Left lung (tissue), 10 donors: ENCODE data around the gene MTA1. TPM values are rescaled to one million over a fixed set of nuclear protein-coding genes. Genes with fewer than 3 reads are reported as not detected.

Source experiments
- ATAC-seq: fragments of 200-7000 bp; cut with Tn5 transposase; one replicate; pipeline ENCODE4 v1.9.1; 2020; ENCODE audit warnings: moderate library complexity
- DNase-seq, 4 donors: peaks; one replicate each; pipeline ENCODE4 v3.0.0-alpha.2; 2013 to 2020
- H3K27ac ChIP-seq, 2 donors: fragments of 200-600 bp; sonication (generic) in 1 of 2; one replicate each; pipeline versions ENCODE4 v1.5.0 to v1.8.0; 2020 to 2021
- H3K27me3 ChIP-seq, 2 donors: fragments of 200-600 bp; sonication (generic) in 1 of 2; one replicate each; pipeline versions ENCODE4 v1.5.0 to v1.8.0; 2020 to 2021
- H3K36me3 ChIP-seq, 2 donors: fragments of 200-600 bp; sonication (generic) in 1 of 2; one replicate each; pipeline versions ENCODE4 v1.5.0 to v1.8.0; 2020 to 2021
- H3K4me1 ChIP-seq, 2 donors: fragments of 200-600 bp; one replicate each; pipeline ENCODE4 v1.8.0; 2021
- H3K4me3 ChIP-seq, 2 donors: fragments of 200-600 bp; sonication (generic) in 1 of 2; one replicate each; pipeline versions ENCODE4 v1.5.0 to v1.8.0; 2020 to 2021; ENCODE audit warnings: mild to moderate bottlenecking in 1 of 2
- H3K9me3 ChIP-seq, 2 donors: fragments of 200-600 bp; sonication (generic) in 1 of 2; one replicate each; pipeline versions ENCODE4 v1.5.0 to v1.8.0; 2020 to 2021
- CTCF ChIP-seq, 2 donors: fragments of 200-600 bp; sonication (generic) in 1 of 2; IDR thresholded peaks; one replicate each; pipeline versions ENCODE4 v1.5.0 to v1.8.0; 2021; ENCODE audit warnings: antibody characterized with exemption in 2 of 2
- intact Hi-C, 2 donors: fragments of 100-400 bp; cut with DNase I; formaldehyde crosslinking; loops; one replicate each; pipeline versions ENCODE4 v1.11.2 to v1.14.2; 2022
- polyA plus RNA-seq, 6 donors: library from polyadenylated mRNA; unstranded; fragments of 120-200 nt; gene quantifications; one replicate each; pipeline ENCODE4 v1.2.1, GENCODE V29; 2013; ENCODE audit not compliant: insufficient read length in 6 of 6
- total RNA-seq, 2 donors: library from RNA; stranded (reverse); fragmentation: NEBNext Ultra II Directional; extraction: Animal tissue kit (Norgen Biotek cat#: 25700); gene quantifications; one replicate each; pipeline ENCODE4 v1.2.1, GENCODE V29; 2021
- donor health status: DM: no; HTN: yes; CAD: no.
- donor health status: DM: no; HTN: no; CAD: no.

MTA1 gene
- total and polyA plus RNA-seq, 8 donors = 60.6 to 165 (median 118) TPM

GRCh38 chr14:105392131-105393090 lies 27.2 kb upstream of the MTA1 start:
- H3K4me1 ChIP-seq = peaks cover 1 to 59% of the 10 kb centered on the region in 2 donors
- no peak overlapping the region for H3K27ac ChIP-seq
- no peak overlapping the region for H3K4me3 ChIP-seq
- intact Hi-C loops = no loop called here
- H3K27me3 ChIP-seq = no peaks in the 10 kb centered on the region
- H3K36me3 ChIP-seq = peaks cover 0 to 18% of the 10 kb centered on the region in 2 donors
- TF ChIP-seq CTCF (IDR thresholded peaks at IDR 0.05) = no peak
- ATAC-seq (no peak), DNase-seq (peak in 1 of 4 donors; percentile 73)
- H3K9me3 ChIP-seq = no peaks in the 10 kb centered on the region

GRCh38 chr14:105393151-105393550 lies 26.5 kb upstream of the MTA1 start:
- Histone ChIP-seq H3K36me3 (peaks cover 0 to 13% of the 10 kb centered on the region in 2 donors), H3K4me3 (no peak overlapping the region), H3K27me3 (no peaks in the 10 kb centered on the region), H3K9me3 (no peaks in the 10 kb centered on the region), H3K27ac (no peak overlapping the region), H3K4me1 (peaks cover 6 to 64% of the 10 kb centered on the region in 2 donors)
- DNase-seq (peak in 2 of 4 donors; percentile 27 to 75), ATAC-seq (no peak)
- intact Hi-C loops = no loop called here
- TF ChIP-seq CTCF (IDR thresholded peaks at IDR 0.05) = no peak

DNA sequence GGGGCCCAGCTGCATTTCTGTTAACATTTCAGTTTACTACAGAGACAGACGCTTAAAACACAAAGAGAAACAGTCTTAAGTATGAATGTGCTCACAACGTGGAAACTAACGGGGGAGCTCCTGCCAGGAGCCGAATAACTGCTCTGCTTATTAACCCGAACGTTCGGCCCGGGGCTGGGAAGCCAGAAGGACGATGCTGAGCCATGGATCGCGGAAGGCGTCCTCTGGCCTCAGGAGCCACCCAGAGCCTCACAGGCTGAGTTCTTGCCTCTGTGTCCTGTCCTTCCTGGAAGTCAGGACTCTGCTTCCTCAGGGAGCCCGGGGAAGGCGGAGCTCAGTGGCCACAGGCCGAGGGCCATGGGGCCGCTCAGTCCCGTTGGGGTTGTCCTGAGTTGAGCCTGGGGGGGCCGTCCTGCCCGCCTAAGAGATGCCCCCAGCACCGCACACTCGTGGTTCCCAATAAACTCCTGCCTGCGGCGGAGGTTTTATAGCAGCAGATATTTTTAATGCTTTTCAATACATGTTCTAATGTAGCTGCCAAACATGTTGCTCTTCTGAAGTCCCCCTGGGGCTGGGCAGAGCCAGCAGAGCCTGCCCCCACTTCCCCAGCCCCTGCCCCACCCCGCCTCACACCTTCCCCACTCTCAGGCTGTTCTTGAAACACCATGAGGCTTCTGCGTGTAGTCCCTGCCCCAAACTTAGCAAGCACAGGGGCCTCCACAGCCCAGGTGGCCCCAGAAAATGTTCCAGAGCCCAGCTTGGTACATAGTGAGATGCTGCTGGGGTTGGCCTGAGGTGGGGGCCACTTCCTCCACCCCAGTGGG lies 24.7 kb upstream of the MTA1 start:
- Histone ChIP-seq H3K4me3 (no peak overlapping the region), H3K27me3 (no peaks in the 10 kb centered on the region), H3K36me3 (peaks cover 0 to 13% of the 10 kb centered on the region in 2 donors), H3K4me1 (peaks cover 13 to 58% of the 10 kb centered on the region in 2 donors), H3K9me3 (no peaks in the 10 kb centered on the region), H3K27ac (no peak overlapping the region)
- no peak for TF ChIP-seq CTCF (IDR thresholded peaks at IDR 0.05)
- intact Hi-C loops = no loop called here
- ATAC-seq (no peak), DNase-seq (peak in 2 of 4 donors; percentile 28 to 73)

DNA sequence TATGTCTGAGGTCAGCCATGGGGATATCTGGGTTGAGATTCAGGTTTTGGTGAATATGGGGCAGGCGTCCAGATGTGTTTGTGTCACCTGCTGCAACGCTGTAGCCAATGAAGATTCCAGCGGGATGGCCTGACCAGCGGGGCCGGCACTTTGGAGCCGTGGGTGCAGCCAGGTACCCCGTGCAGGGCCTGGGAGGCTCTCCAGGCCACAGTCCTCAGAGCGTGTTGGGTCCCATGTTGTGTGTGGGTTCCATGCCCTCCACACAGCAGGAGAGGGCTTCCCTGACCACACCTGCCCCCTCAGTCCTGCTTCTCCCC lies 24.1 kb upstream of the MTA1 start:
- no peak overlapping the region for H3K4me3 ChIP-seq
- no peaks in the 10 kb centered on the region for H3K27me3 ChIP-seq
- peaks cover 0 to 16% of the 10 kb centered on the region in 2 donors for H3K36me3 ChIP-seq
- no peak overlapping the region for H3K27ac ChIP-seq
- no peak for TF ChIP-seq CTCF (IDR thresholded peaks at IDR 0.05)
- H3K4me1 ChIP-seq = peaks cover 13 to 55% of the 10 kb centered on the region in 2 donors
- intact Hi-C loops = no loop called here
- no peaks in the 10 kb centered on the region for H3K9me3 ChIP-seq
- DNase-seq = peak in 2 of 4 donors; percentile 29 to 48
- no peak for ATAC-seq
